ENCODE results near the gene CCNG1.
A peak's percentile ranks its signal among the peaks of the same experiment; 100 is the strongest.
"Not testable (repeated sequence)": the region's sequence is repeated elsewhere in the genome, so short reads cannot be mapped to it uniquely, and the experiment has no call there.

Gene CCNG1, protein sequence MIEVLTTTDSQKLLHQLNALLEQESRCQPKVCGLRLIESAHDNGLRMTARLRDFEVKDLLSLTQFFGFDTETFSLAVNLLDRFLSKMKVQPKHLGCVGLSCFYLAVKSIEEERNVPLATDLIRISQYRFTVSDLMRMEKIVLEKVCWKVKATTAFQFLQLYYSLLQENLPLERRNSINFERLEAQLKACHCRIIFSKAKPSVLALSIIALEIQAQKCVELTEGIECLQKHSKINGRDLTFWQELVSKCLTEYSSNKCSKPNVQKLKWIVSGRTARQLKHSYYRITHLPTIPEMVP

DNA sequence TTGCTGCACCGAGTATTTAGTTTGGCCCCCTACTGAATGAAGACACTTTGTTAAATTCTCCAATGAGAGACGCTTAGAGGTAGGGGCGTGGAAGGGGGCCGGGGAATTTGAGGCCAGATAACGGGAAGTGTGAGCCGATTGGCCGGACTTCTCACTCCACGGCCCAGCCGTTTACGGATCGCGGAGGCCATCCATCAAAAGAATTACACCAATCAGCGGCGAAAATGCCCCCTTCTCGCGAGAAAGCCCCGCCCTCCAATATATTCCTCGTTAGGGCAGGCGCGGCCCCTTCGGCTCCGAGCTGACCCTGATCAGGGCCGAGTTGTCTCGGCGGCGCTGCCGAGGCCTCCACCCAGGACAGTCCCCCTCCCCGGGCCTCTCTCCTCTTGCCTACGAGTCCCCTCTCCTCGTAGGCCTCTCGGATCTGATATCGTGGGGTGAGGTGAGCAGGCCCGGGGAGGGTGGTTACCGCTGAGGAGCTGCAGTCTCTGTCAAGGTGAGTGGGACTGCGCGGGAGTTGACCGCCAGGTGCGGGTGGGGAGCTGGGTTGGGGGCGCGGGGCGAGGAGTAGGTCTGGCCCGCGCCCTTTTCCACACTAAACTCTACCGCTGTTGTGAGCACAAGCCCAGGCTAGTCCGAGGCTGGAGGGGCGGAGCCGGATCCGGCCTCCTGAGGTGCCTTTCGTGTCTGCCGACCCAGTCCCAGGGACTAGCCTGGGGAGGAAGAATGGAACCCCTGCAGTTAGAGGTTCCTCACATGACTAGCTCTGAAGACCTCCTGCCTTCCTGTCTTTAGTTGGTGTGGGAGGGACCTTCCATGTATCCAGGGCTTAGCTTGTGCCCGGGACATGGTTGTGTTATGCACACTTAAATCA is at the start of gene CCNG1:
TSS of gene CCNG1 (plus strand) at position 287 of the 874 bp plus-strand sequence. CDS start 1,662 bp downstream, outside the sequence.
- H3K27ac ChIP-seq: peak within 1 kb of the TSS; percentile 87

DNA sequence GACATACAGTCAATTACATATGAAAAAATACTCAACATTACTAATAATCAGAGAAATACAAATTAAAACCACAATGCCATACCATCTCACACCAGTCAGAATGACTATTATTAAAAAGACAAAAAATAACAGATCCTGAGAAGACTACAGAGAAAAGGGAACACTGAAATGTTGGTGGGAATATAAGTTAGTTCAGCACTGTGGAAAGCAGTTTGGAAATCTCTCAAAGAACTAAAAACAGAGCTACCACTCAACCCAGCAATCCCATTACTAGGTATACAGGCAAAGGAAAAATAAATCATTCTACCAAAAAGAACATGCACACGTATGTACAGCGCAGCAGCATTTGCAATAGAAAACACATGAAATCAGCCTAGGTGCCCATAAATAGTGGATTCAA is 41.6 kb upstream of the CCNG1 start:
- TF ChIP-seq, protein P1, sequence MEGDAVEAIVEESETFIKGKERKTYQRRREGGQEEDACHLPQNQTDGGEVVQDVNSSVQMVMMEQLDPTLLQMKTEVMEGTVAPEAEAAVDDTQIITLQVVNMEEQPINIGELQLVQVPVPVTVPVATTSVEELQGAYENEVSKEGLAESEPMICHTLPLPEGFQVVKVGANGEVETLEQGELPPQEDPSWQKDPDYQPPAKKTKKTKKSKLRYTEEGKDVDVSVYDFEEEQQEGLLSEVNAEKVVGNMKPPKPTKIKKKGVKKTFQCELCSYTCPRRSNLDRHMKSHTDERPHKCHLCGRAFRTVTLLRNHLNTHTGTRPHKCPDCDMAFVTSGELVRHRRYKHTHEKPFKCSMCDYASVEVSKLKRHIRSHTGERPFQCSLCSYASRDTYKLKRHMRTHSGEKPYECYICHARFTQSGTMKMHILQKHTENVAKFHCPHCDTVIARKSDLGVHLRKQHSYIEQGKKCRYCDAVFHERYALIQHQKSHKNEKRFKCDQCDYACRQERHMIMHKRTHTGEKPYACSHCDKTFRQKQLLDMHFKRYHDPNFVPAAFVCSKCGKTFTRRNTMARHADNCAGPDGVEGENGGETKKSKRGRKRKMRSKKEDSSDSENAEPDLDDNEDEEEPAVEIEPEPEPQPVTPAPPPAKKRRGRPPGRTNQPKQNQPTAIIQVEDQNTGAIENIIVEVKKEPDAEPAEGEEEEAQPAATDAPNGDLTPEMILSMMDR (conservative IDR thresholded peaks at IDR 0.05): no peak
- no peak overlapping the region for H3K27ac ChIP-seq

More for the DNA sequence above, at the start of gene CCNG1:
- TF ChIP-seq, protein P1 (conservative IDR thresholded peaks at IDR 0.05): no peak

DNA sequence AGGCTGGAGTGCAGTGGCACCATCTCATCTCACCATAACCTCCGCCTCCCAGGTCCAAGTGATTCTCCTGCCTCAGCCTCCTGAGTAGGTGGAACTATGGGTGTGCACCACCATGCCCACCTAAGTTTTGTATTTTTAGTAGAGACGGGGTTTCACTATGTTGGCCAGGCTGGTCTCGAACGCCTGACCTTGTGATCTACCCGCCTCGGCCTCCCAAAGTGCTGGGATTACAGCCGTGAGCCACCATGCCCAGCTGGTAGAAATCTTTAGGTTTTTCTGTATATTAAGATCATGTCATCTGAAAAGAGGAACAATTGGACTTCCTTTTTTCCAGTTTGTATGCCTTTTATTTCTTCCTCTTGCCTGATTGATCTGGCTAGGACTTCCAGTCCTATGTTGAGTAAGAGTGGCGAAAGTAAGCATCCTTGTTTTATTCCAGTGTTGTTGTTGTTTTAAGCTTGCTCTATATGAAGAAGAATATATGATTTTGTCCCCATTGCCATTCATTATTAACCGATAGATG is 40.5 kb upstream of the CCNG1 start:
- H3K27ac ChIP-seq: not testable (repeated sequence)

DNA sequence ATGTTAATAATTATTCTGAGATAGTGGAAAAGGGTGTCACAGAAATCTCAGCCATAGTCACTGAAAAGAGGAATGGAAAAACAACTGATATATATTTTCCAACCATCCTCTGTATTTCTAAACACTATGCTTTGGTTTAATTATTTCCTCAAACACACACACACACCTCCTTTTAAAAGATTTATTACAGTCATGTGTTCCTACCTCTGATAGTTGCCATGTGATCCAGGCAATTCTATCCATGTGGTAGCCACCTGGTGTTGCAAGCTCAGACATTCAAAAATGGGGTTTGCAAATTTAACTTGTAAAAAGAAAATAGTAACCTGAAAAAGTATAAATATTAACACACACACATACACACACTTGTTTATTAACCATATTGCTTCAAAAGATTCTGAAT is 40.0 kb upstream of the CCNG1 start:
- H3K27ac ChIP-seq: no peak overlapping the region
- TF ChIP-seq, protein P1 (conservative IDR thresholded peaks at IDR 0.05): no peak

DNA sequence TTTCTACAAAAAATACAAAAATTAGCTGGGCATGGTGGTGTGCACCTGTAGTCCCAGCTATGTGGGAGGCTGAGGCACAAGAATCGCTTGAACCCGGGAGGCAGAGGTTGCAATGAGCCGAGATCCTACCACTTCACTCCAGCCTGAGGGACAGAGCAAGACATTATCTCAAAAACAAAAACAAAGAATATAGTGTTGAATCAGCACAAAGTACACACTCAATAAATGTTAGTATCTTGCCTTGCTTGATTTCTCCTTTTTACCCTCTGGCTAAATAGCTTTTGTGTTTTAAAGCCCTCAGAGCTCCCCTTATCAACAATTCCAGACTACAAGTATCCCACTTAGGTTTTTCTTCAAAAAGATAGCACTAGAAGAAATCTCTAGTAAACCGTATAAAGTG is 37.5 kb upstream of the CCNG1 start:
- TF ChIP-seq, protein P1 (conservative IDR thresholded peaks at IDR 0.05): no peak
- no peak overlapping the region for H3K27ac ChIP-seq

DNA sequence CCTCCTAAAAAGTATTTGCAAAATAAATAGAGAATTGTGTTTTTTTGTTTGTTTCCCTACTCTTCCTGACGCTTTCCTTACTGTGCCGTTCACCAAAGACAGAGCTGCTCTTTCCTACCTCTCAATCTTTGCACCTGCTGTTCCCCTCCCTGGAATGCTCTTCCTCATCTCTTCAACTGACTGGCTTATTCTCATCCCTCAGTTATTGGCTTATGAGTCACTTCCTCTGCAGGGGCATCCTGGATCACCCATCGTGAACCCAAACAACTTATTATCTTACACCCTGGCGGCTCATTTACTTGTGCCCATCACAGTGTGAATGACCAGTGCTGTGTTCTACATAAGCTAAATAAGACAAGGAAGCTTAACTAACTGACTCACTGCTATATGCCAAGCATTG is 36.1 kb upstream of the CCNG1 start:
- no peak overlapping the region for H3K27ac ChIP-seq
- TF ChIP-seq, protein P1 (conservative IDR thresholded peaks at IDR 0.05): no peak

DNA sequence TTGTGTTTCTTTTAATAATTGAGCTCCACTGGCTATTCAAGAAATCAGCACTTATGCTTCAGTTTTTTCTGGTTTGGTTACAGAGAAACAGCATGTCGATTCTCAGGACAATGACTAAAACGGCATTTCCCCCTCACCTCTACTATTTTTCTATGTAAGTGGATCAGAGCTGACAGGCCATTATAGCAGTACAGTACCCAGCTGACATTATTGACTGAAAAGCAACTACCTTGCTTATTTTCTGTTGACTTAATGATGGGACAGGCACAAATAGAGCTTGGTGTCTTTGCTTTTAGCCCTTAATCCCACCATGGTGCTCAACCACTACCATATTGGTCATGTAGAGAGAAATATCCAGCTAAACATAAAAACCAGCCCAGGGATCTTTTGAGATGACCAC is 35.4 kb upstream of the CCNG1 start:
- H3K27ac ChIP-seq: no peak overlapping the region
- TF ChIP-seq, protein P1 (conservative IDR thresholded peaks at IDR 0.05): no peak
